Measurements from ENCODE around the gene HUWE1. TPM values are rescaled to one million over a fixed set of nuclear protein-coding genes. Genes with fewer than 3 reads are reported as not detected.

The HUWE1 gene
- total RNA-seq, 1 experiment from 2014 or later, result 277 TPM

GRCh38 chrX:53639257-53639656 lies 47.3 kb downstream of the HUWE1 start:
- Mint-ChIP-seq H3K27ac (no peak overlapping the region), H3K4me3 (no peak overlapping the region), H3K27me3 (ENCODE audit: low read depth) (no peaks in the 10 kb centered on the region), H3K36me3 (peaks cover 39% of the 10 kb centered on the region), H3K9me3 (no peaks in the 10 kb centered on the region), H3K4me1 (no peaks in the 10 kb centered on the region)
- ChIA-PET CTCF (no interaction called here), POLR2A (no interaction called here)
- TF ChIP-seq ZNF423 (CRISPR knock-in tag; IDR thresholded peaks at IDR 0.05) (no peak), ZNF138 (CRISPR knock-in tag; conservative IDR thresholded peaks at IDR 0.05) (no peak), E2F4 (CRISPR knock-in tag; IDR thresholded peaks at IDR 0.05; ENCODE audit: borderline replicate concordance, low read depth) (no peak), TEAD4 (CRISPR knock-in tag; IDR thresholded peaks at IDR 0.05) (no peak), MYBL2 (CRISPR knock-in tag; IDR thresholded peaks at IDR 0.05) (no peak), PRRX2 (CRISPR knock-in tag; IDR thresholded peaks at IDR 0.05) (no peak), FOXK1 (CRISPR knock-in tag; IDR thresholded peaks at IDR 0.05) (no peak), TEAD1 (CRISPR knock-in tag; IDR thresholded peaks at IDR 0.05) (no peak), NR3C1 (CRISPR knock-in tag; conservative IDR thresholded peaks at IDR 0.05; ENCODE audit: low read depth) (no peak), JAZF1 (CRISPR knock-in tag; IDR thresholded peaks at IDR 0.05) (no peak)
- TF ChIP-seq, protein P1, sequence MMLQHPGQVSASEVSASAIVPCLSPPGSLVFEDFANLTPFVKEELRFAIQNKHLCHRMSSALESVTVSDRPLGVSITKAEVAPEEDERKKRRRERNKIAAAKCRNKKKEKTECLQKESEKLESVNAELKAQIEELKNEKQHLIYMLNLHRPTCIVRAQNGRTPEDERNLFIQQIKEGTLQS (CRISPR knock-in tag; conservative IDR thresholded peaks at IDR 0.05), result no peak
- TF ChIP-seq, protein P2, sequence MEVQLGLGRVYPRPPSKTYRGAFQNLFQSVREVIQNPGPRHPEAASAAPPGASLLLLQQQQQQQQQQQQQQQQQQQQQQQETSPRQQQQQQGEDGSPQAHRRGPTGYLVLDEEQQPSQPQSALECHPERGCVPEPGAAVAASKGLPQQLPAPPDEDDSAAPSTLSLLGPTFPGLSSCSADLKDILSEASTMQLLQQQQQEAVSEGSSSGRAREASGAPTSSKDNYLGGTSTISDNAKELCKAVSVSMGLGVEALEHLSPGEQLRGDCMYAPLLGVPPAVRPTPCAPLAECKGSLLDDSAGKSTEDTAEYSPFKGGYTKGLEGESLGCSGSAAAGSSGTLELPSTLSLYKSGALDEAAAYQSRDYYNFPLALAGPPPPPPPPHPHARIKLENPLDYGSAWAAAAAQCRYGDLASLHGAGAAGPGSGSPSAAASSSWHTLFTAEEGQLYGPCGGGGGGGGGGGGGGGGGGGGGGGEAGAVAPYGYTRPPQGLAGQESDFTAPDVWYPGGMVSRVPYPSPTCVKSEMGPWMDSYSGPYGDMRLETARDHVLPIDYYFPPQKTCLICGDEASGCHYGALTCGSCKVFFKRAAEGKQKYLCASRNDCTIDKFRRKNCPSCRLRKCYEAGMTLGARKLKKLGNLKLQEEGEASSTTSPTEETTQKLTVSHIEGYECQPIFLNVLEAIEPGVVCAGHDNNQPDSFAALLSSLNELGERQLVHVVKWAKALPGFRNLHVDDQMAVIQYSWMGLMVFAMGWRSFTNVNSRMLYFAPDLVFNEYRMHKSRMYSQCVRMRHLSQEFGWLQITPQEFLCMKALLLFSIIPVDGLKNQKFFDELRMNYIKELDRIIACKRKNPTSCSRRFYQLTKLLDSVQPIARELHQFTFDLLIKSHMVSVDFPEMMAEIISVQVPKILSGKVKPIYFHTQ (CRISPR knock-in tag; IDR thresholded peaks at IDR 0.05), result no peak
- ATAC-seq (no peak), DNase-seq (ENCODE audit: low spot score) (no peak)

DNA sequence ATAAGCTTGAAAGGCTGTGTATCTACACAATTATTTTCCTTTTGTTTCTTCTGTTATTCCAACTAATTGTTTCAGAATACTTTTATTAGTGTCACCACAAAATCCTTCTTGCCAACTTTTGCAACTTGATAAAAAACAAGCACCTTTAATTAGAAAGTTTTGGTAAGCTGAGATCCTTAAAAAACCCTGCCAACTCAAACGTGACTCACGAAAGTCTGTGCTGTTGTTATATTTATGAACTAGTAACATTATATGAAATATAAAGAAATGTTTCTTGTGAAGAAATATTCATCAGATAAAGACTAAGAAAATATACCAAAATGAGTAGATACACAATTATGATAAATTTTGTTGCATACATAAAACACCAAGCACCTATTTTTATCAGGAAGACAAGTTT lies 49.0 kb downstream of the HUWE1 start:
- DNase-seq (ENCODE audit: low spot score) (no peak), ATAC-seq (no peak)
- Mint-ChIP-seq H3K27me3 (ENCODE audit: low read depth) (no peaks in the 10 kb centered on the region), H3K27ac (no peak overlapping the region), H3K9me3 (no peaks in the 10 kb centered on the region), H3K4me1 (no peaks in the 10 kb centered on the region), H3K4me3 (no peak overlapping the region), H3K36me3 (peaks cover 40% of the 10 kb centered on the region)
- POLR2A ChIA-PET, result no interaction called here
- CTCF ChIA-PET, result no interaction called here
- TF ChIP-seq ZNF512 (CRISPR knock-in tag; IDR thresholded peaks at IDR 0.05; ENCODE audit: borderline replicate concordance), result no peak
- TF ChIP-seq, protein P3, sequence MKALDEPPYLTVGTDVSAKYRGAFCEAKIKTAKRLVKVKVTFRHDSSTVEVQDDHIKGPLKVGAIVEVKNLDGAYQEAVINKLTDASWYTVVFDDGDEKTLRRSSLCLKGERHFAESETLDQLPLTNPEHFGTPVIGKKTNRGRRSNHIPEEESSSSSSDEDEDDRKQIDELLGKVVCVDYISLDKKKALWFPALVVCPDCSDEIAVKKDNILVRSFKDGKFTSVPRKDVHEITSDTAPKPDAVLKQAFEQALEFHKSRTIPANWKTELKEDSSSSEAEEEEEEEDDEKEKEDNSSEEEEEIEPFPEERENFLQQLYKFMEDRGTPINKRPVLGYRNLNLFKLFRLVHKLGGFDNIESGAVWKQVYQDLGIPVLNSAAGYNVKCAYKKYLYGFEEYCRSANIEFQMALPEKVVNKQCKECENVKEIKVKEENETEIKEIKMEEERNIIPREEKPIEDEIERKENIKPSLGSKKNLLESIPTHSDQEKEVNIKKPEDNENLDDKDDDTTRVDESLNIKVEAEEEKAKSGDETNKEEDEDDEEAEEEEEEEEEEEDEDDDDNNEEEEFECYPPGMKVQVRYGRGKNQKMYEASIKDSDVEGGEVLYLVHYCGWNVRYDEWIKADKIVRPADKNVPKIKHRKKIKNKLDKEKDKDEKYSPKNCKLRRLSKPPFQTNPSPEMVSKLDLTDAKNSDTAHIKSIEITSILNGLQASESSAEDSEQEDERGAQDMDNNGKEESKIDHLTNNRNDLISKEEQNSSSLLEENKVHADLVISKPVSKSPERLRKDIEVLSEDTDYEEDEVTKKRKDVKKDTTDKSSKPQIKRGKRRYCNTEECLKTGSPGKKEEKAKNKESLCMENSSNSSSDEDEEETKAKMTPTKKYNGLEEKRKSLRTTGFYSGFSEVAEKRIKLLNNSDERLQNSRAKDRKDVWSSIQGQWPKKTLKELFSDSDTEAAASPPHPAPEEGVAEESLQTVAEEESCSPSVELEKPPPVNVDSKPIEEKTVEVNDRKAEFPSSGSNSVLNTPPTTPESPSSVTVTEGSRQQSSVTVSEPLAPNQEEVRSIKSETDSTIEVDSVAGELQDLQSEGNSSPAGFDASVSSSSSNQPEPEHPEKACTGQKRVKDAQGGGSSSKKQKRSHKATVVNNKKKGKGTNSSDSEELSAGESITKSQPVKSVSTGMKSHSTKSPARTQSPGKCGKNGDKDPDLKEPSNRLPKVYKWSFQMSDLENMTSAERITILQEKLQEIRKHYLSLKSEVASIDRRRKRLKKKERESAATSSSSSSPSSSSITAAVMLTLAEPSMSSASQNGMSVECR (CRISPR knock-in tag; IDR thresholded peaks at IDR 0.05; ENCODE audit: borderline replicate concordance), result no peak
- TF ChIP-seq ESRRA (CRISPR knock-in tag; IDR thresholded peaks at IDR 0.05; ENCODE audit: borderline replicate concordance), result no peak
- TF ChIP-seq, protein P1 (CRISPR knock-in tag; conservative IDR thresholded peaks at IDR 0.05), result no peak
- no peak for TF ChIP-seq SP1 (CRISPR knock-in tag; conservative IDR thresholded peaks at IDR 0.05)
- no peak for TF ChIP-seq CREB1 (CRISPR knock-in tag; IDR thresholded peaks at IDR 0.05)
- TF ChIP-seq FOXP1 (CRISPR knock-in tag; IDR thresholded peaks at IDR 0.05; ENCODE audit: borderline replicate concordance), result no peak
- TF ChIP-seq ZNF671 (CRISPR knock-in tag; IDR thresholded peaks at IDR 0.05), result no peak
- no peak for TF ChIP-seq TCF7 (CRISPR knock-in tag; IDR thresholded peaks at IDR 0.05; ENCODE audit: low read depth)
- TF ChIP-seq CREM (CRISPR knock-in tag; IDR thresholded peaks at IDR 0.05), result no peak
- TF ChIP-seq, protein P4, sequence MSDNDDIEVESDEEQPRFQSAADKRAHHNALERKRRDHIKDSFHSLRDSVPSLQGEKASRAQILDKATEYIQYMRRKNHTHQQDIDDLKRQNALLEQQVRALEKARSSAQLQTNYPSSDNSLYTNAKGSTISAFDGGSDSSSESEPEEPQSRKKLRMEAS (CRISPR knock-in tag; IDR thresholded peaks at IDR 0.05), result no peak
- no peak for TF ChIP-seq ZBTB21 (CRISPR knock-in tag; IDR thresholded peaks at IDR 0.05; ENCODE audit: borderline replicate concordance)
- TF ChIP-seq, protein P5, sequence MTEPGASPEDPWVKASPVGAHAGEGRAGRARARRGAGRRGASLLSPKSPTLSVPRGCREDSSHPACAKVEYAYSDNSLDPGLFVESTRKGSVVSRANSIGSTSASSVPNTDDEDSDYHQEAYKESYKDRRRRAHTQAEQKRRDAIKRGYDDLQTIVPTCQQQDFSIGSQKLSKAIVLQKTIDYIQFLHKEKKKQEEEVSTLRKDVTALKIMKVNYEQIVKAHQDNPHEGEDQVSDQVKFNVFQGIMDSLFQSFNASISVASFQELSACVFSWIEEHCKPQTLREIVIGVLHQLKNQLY (CRISPR knock-in tag; IDR thresholded peaks at IDR 0.05), result no peak
